ENCODE results near the gene FTO.
A peak's percentile ranks its signal among the peaks of the same experiment; 100 is the strongest.

Gene FTO

GRCh38 chr16:53787423-53787822, 83.5 kb downstream of the FTO start:
- DNase-seq: no peak

- no peak for DNase-seq
Observed at GRCh38 chr16:53789137-53789536, 85.2 kb downstream of the FTO start.

GRCh38 chr16:53792161-53792951, 88.4 kb downstream of the FTO start:
- no peak for DNase-seq

GRCh38 chr16:53803451-53803850, 99.5 kb downstream of the FTO start:
- DNase-seq: no peak

GRCh38 chr16:53803998-53804397, 100.0 kb downstream of the FTO start:
- DNase-seq: no peak

- DNase-seq: no peak
Observed at GRCh38 chr16:53804467-53804866, 100.5 kb downstream of the FTO start.

- DNase-seq: no peak
Observed at GRCh38 chr16:53805113-53805512, 101.2 kb downstream of the FTO start.

GRCh38 chr16:53805752-53806151, 101.8 kb downstream of the FTO start:
- DNase-seq: no peak

- DNase-seq: no peak
Observed at GRCh38 chr16:53809088-53809932, 105.4 kb downstream of the FTO start.

- DNase-seq: no peak
Observed at GRCh38 chr16:53812914-53813313, 109.0 kb downstream of the FTO start.

- no peak for DNase-seq
Observed at GRCh38 chr16:53814801-53815200, 110.8 kb downstream of the FTO start.

GRCh38 chr16:53816211-53816836, 112.4 kb downstream of the FTO start:
- DNase-seq: no peak

GRCh38 chr16:53817117-53817755, 113.3 kb downstream of the FTO start:
- DNase-seq: no peak

GRCh38 chr16:53817812-53818550, 114.0 kb downstream of the FTO start:
- no peak for DNase-seq

- no peak for DNase-seq
Observed at GRCh38 chr16:53821487-53821886, 117.5 kb downstream of the FTO start.

GRCh38 chr16:53821957-53822625, 118.1 kb downstream of the FTO start:
- no peak for DNase-seq

GRCh38 chr16:53822936-53823529, 119.1 kb downstream of the FTO start:
- peak; percentile 18 for DNase-seq

GRCh38 chr16:53826658-53827057, 122.7 kb downstream of the FTO start:
- DNase-seq: no peak

GRCh38 chr16:53827741-53828140, 123.8 kb downstream of the FTO start:
- DNase-seq: no peak

GRCh38 chr16:53829186-53829747, 125.3 kb downstream of the FTO start:
- DNase-seq: no peak
